B cell (primary cell): ENCODE results near the gene MLIP. TPM values are rescaled to one million over a fixed set of nuclear protein-coding genes. Genes with fewer than 3 reads are reported as not detected.

ENCODE experiments used
- ATAC-seq: fragments of 200-7000 bp; cut with Tn5 transposase; one replicate; pipeline ENCODE4 v1.10.0; 2021; ENCODE audit warnings: low read depth, mild to moderate bottlenecking, moderate number of reproducible peaks, moderate library complexity
- CTCF ChIA-PET: fragments of 350-600 bp; sonication (Branson Sonifier 250); formaldehyde crosslinking; loops from one replicate; lab custom pipeline; 2021; ENCODE audit warnings: antibody characterized with exemption, inconsistent platforms; lab: Charles Lee
- POLR2A ChIA-PET: fragments of 350-600 bp; sonication (Branson Sonifier 250); formaldehyde crosslinking; loops from one replicate; lab custom pipeline; 2021; ENCODE audit warnings: antibody characterized with exemption; lab: Charles Lee
- DNase-seq: peaks from one replicate; pipeline ENCODE4 v3.0.0; 2013
- H2AFZ ChIP-seq: 2 replicates; pipeline ENCODE4 v1.6.1; 2012; ENCODE audit warnings: mild to moderate bottlenecking, low read depth, low read length; ENCODE audit not compliant: insufficient read depth, poor library complexity, severe bottlenecking
- H3K27ac ChIP-seq, 2 donors: 1 replicate in 1 of 2; 2 replicates in 1 of 2; pipeline ENCODE4 v1.5.1; 2012 to 2013; ENCODE audit warnings: low read length in 2 of 2, mild to moderate bottlenecking in 2 of 2, moderate library complexity in 1 of 2
- H3K27me3 ChIP-seq, 4 experiments: fragments of 200-600 bp in 1 of 4; sonication (generic) in 1 of 4; replicated peaks in 1 of 4; 1 replicate in 2 of 4; 2 replicates in 2 of 4; pipeline versions ENCODE4 v1.6.1 to v1.7.0; 2013 to 2016; ENCODE audit warnings: low read length in 3 of 4, mild to moderate bottlenecking in 2 of 4, mixed read lengths in 1 of 4, moderate library complexity in 1 of 4; ENCODE audit not compliant: insufficient read depth in 4 of 4, control insufficient read depth in 3 of 4; ENCODE audit errors: control extremely low read depth in 1 of 4
- H3K36me3 ChIP-seq, 2 experiments: replicated peaks in 1 of 2; 1 replicate in 1 of 2; 2 replicates in 1 of 2; pipeline versions ENCODE4 v1.6.1 to v1.7.1; 2013; ENCODE audit warnings: low read length in 1 of 2; ENCODE audit not compliant: insufficient read depth in 2 of 2, control insufficient read depth in 1 of 2; ENCODE audit errors: control extremely low read depth in 1 of 2, extremely low read depth in 1 of 2
- H3K4me1 ChIP-seq, 2 donors: fragments of 200-600 bp in 1 of 2; sonication (generic) in 1 of 2; 1 replicate in 1 of 2; 2 replicates in 1 of 2; pipeline versions ENCODE4 v1.5.1 to v1.6.1; 2013 to 2017; ENCODE audit warnings: low read length in 2 of 2; ENCODE audit not compliant: control insufficient read depth in 2 of 2, insufficient read depth in 2 of 2
- H3K4me2 ChIP-seq: replicated peaks from 2 replicates; pipeline ENCODE3; 2012; ENCODE audit warnings: mild to moderate bottlenecking, low read depth, low read length; ENCODE audit not compliant: poor library complexity, severe bottlenecking
- H3K4me3 ChIP-seq, 5 experiments: fragments of 200-600 bp in 1 of 5; sonication (generic) in 1 of 5; 1 replicate in 3 of 5; 2 replicates in 2 of 5; pipeline versions ENCODE4 v1.5.1 to v1.7.0; 2011 to 2016; ENCODE audit warnings: low read length in 4 of 5, mild to moderate bottlenecking in 4 of 5, low read depth in 2 of 5, control low read depth in 1 of 5, moderate library complexity in 1 of 5; ENCODE audit not compliant: insufficient read depth in 1 of 5; ENCODE audit errors: control extremely low read depth in 1 of 5, extremely low read depth in 1 of 5
- H3K79me2 ChIP-seq: fragments of 200-600 bp; sonication (generic); one replicate; pipeline ENCODE4 v1.6.0; 2016; ENCODE audit warnings: low read length; ENCODE audit not compliant: control insufficient read depth, insufficient read depth
- H3K9ac ChIP-seq: fragments of 200-600 bp; sonication (generic); 2 replicates; pipeline ENCODE4 v1.6.1; 2017; ENCODE audit warnings: mild to moderate bottlenecking, low read length, moderate library complexity
- H3K9me3 ChIP-seq, 3 donors: one replicate each; pipeline versions ENCODE4 v1.6.1 to v1.7.1; 2013; ENCODE audit warnings: low read length in 2 of 3; ENCODE audit not compliant: control insufficient read depth in 2 of 3, insufficient read depth in 1 of 3; ENCODE audit errors: control extremely low read depth in 1 of 3
- H4K20me1 ChIP-seq: 2 replicates; pipeline ENCODE4 v1.6.0; 2012; ENCODE audit warnings: mild to moderate bottlenecking, low read length; ENCODE audit not compliant: insufficient read depth, control insufficient read depth, poor library complexity, severe bottlenecking
- H3K27ac Mint-ChIP-seq: one replicate; pipeline ENCODE4 v1.8.0; 2021; ENCODE audit warnings: mixed read lengths
- H3K27me3 Mint-ChIP-seq: one replicate; pipeline ENCODE4 v1.8.0; 2021; ENCODE audit warnings: mixed read lengths
- H3K4me1 Mint-ChIP-seq: one replicate; pipeline ENCODE4 v1.8.0; 2021; ENCODE audit warnings: mixed read lengths
- H3K4me3 Mint-ChIP-seq: one replicate; pipeline ENCODE4 v1.8.0; 2021; ENCODE audit warnings: mixed read lengths
- H3K9me3 Mint-ChIP-seq: one replicate; pipeline ENCODE4 v1.8.0; 2022; ENCODE audit warnings: mixed read lengths; ENCODE audit not compliant: insufficient read depth
- EZH2 ChIP-seq: IDR thresholded peaks from 2 replicates; pipeline ENCODE4 v1.6.1; 2012; ENCODE audit warnings: borderline replicate concordance, low read depth, mild to moderate bottlenecking, moderate library complexity, low read length; ENCODE audit not compliant: insufficient read depth, poor library complexity, severe bottlenecking
- WGBS: methylation state at CpG from one replicate; pipeline ENCODE4 v1.1.5; 2013; ENCODE audit warnings: missing lambda C conversion rate; ENCODE audit not compliant: insufficient coverage; 5-methylcytosine and 5-hydroxymethylcytosine counted together
- intact Hi-C: fragments of 100-400 bp; cut with micrococcal nuclease; formaldehyde crosslinking; loops from one replicate; pipeline ENCODE4 v1.10.0; 2022
- polyA plus RNA-seq: library from polyadenylated mRNA; depleted of rRNA; stranded (reverse); fragments of >200 nt; gene quantifications from 2 replicates; pipeline ENCODE4 v1.2.3, GENCODE V29; 2012
- total RNA-seq, 2 donors: library from RNA; stranded (reverse); fragments of 120-200 nt in 1 of 2; gene quantifications; 1 replicate in 1 of 2; 2 replicates in 1 of 2; pipeline versions ENCODE4 v1.2.3 to v1.2.4, GENCODE V29; 2013 to 2022
- TF ChIP-seq, protein P1 (sequence below): fragments of 200-600 bp; IDR thresholded peaks from one replicate; pipeline ENCODE4 v1.8.0; 2022; ENCODE audit warnings: antibody characterized with exemption, mild to moderate bottlenecking

The MLIP gene
- total and polyA plus RNA-seq, 2 donors (not counting 1 experiment from before 2014, with no cell fraction given) = not detected

DNA sequence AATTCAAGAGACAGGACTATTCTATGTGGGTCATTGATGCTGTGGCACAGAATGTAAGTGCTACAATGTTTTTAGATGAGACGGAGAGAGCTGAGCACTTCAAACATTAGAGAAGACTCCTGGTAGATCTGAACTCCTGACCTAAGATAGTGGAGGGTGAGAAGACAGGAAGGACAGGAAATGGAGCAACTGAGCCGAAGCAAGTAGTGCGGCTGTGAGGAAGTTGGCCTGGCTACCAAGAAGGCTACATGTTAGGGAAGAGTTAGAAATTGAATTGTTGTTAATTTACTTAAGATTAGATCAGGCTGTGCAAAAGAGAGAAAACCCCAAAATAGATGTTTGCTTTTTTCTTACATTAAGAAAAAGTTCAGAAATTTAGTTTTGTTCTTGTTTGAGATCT lies 14.4 kb upstream of the MLIP start:
- TF ChIP-seq EZH2 = no peak
- TF ChIP-seq, protein P1, sequence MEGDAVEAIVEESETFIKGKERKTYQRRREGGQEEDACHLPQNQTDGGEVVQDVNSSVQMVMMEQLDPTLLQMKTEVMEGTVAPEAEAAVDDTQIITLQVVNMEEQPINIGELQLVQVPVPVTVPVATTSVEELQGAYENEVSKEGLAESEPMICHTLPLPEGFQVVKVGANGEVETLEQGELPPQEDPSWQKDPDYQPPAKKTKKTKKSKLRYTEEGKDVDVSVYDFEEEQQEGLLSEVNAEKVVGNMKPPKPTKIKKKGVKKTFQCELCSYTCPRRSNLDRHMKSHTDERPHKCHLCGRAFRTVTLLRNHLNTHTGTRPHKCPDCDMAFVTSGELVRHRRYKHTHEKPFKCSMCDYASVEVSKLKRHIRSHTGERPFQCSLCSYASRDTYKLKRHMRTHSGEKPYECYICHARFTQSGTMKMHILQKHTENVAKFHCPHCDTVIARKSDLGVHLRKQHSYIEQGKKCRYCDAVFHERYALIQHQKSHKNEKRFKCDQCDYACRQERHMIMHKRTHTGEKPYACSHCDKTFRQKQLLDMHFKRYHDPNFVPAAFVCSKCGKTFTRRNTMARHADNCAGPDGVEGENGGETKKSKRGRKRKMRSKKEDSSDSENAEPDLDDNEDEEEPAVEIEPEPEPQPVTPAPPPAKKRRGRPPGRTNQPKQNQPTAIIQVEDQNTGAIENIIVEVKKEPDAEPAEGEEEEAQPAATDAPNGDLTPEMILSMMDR = no peak
- Mint-ChIP-seq H3K4me1 (no peaks in the 10 kb centered on the region), H3K27ac (no peak overlapping the region), H3K4me3 (no peak overlapping the region), H3K9me3 (peaks cover 3% of the 10 kb centered on the region), H3K27me3 (peaks cover 4% of the 10 kb centered on the region)
- intact Hi-C loops = no loop called here
- 93% methylated on average over 3 of the region's 3 CpGs for WGBS
- no peak for ATAC-seq
- ChIA-PET CTCF (no interaction called here), POLR2A (no interaction called here)
- H3K9me3 ChIP-seq = no peaks in the 10 kb centered on the region
- H3K9ac ChIP-seq = no peak overlapping the region
- no peaks in the 10 kb centered on the region for H3K36me3 ChIP-seq
- H3K4me1 ChIP-seq = no peaks in the 10 kb centered on the region
- no peaks in the 10 kb centered on the region for H3K79me2 ChIP-seq
- H3K27me3 ChIP-seq = no peaks in the 10 kb centered on the region
- H3K27ac ChIP-seq = no peak overlapping the region
- no peak overlapping the region for H2AFZ ChIP-seq
- H3K4me2 ChIP-seq = no peak overlapping the region
- no peak overlapping the region for H3K4me3 ChIP-seq
- H4K20me1 ChIP-seq = no peaks in the 10 kb centered on the region
- no peak for DNase-seq

DNA sequence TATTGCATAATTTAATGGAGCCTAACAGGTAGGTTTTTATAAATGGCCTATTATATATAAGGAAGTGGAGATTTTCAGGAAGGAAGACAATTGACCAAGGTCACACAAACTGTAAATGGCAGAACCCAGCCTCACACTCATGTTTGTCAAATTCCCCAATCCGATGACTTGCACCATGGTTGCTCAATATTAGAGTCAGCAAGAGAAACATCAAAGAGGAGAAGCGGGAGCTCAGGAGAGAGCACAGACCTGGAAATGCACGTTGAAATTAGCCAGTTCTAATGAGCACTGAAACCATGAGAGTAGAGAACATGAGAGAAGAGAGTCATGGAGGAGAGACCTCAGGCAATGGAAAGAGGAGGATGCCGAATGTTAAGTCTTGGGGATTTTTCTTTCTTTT lies 13.5 kb upstream of the MLIP start:
- Histone ChIP-seq H3K4me2 (no peak overlapping the region), H3K9ac (no peak overlapping the region), H3K4me1 (no peaks in the 10 kb centered on the region), H2AFZ (no peak overlapping the region), H3K36me3 (no peaks in the 10 kb centered on the region), H3K27me3 (no peaks in the 10 kb centered on the region), H3K4me3 (no peak overlapping the region), H3K27ac (no peak overlapping the region), H3K9me3 (no peaks in the 10 kb centered on the region), H4K20me1 (no peaks in the 10 kb centered on the region), H3K79me2 (no peaks in the 10 kb centered on the region)
- POLR2A ChIA-PET = no interaction called here
- Mint-ChIP-seq H3K9me3 (peaks cover 3% of the 10 kb centered on the region), H3K4me1 (no peaks in the 10 kb centered on the region), H3K27ac (no peak overlapping the region), H3K4me3 (no peak overlapping the region), H3K27me3 (peaks cover 8% of the 10 kb centered on the region)
- CTCF ChIA-PET = interaction anchor here (0.6 kb wide), 1 partner anchor 229 kb away, joined by 3 read pairs; no protein-coding TSS in a partner anchor
- TF ChIP-seq, protein P1 = no peak
- no peak for TF ChIP-seq EZH2
- ATAC-seq = no peak
- intact Hi-C loops = no loop called here
- no peak for DNase-seq
- WGBS = 82% methylated on average over 3 of the region's 4 CpGs
